H1 (cell line): Measurements from ENCODE around the gene MDK. TPM values are rescaled to one million over a fixed set of nuclear protein-coding genes. Genes with fewer than 3 reads are reported as not detected.

Source experiments
- CTCF ChIA-PET: fragments of 300-600 bp; sonication (Branson Sonifier 250); formaldehyde crosslinking; loops from one replicate; lab custom pipeline; 2021; ENCODE audit not compliant: partially characterized antibody; lab: Charles Lee
- POLR2A ChIA-PET: fragments of 300-600 bp; sonication (Branson Sonifier 250); formaldehyde crosslinking; loops from one replicate; lab custom pipeline; 2021; ENCODE audit warnings: inconsistent platforms; ENCODE audit not compliant: partially characterized antibody; lab: Charles Lee
- DNase-seq, 2 experiments: peaks; one replicate each; pipeline versions ENCODE4 v3.0.0 to v3.0.0-alpha.2; 2010 to 2022; ENCODE audit warnings: low spot score in 2 of 2, low read depth in 1 of 2, mixed read lengths in 1 of 2
- FAIRE-seq: peaks from 2 replicates; lab custom pipeline; 2011; peaks lifted over from hg19 to GRCh38; lab: Jason Lieb, UNC
- H2AFZ ChIP-seq: 2 replicates; pipeline ENCODE4 v1.8.1; 2012; ENCODE audit warnings: low read length, inconsistent platforms
- H2AK5ac ChIP-seq: 2 replicates; pipeline ENCODE4 v1.6.1; 2013; ENCODE audit warnings: low read depth, low read length
- H2BK120ac ChIP-seq: replicated peaks from 2 replicates; pipeline ENCODE3; 2013; ENCODE audit warnings: low read depth, low read length, inconsistent platforms
- H2BK12ac ChIP-seq: 2 replicates; pipeline ENCODE4 v1.6.1; 2013; ENCODE audit warnings: low read depth, low read length
- H2BK15ac ChIP-seq: 2 replicates; pipeline ENCODE4 v1.6.1; 2013; ENCODE audit warnings: low read length
- H2BK20ac ChIP-seq: 2 replicates; pipeline ENCODE4 v1.6.1; 2013; ENCODE audit warnings: low read length
- H2BK5ac ChIP-seq: 2 replicates; pipeline ENCODE4 v1.6.1; 2013; ENCODE audit warnings: low read depth, low read length
- H3K14ac ChIP-seq: 2 replicates; pipeline ENCODE4 v1.6.1; 2013; ENCODE audit warnings: inconsistent platforms; ENCODE audit not compliant: insufficient read length
- H3K18ac ChIP-seq: 2 replicates; pipeline ENCODE4 v1.6.1; 2013; ENCODE audit warnings: low read length; ENCODE audit errors: extremely low read depth
- H3K23ac ChIP-seq: 2 replicates; pipeline ENCODE4 v1.6.1; 2013; ENCODE audit warnings: inconsistent platforms; ENCODE audit not compliant: insufficient read length
- H3K23me2 ChIP-seq: 2 replicates; pipeline ENCODE4 v1.6.1; 2013; ENCODE audit warnings: low read depth, low read length
- H3K27ac ChIP-seq: 2 replicates; pipeline ENCODE4 v1.6.1; 2011; ENCODE audit warnings: low read depth, low read length, inconsistent platforms
- H3K27me3 ChIP-seq, 4 experiments: replicated peaks in 1 of 4; 1 replicate in 1 of 4; 2 replicates in 3 of 4; pipeline versions ENCODE4 v1.6.1 to v1.8.1; 2011 to 2013; ENCODE audit warnings: low read length in 3 of 4, mild to moderate bottlenecking in 3 of 4, inconsistent platforms in 2 of 4, mixed read lengths in 2 of 4, moderate library complexity in 1 of 4; ENCODE audit not compliant: control insufficient read depth in 3 of 4, insufficient read depth in 3 of 4; ENCODE audit errors: extremely low read depth in 1 of 4
- H3K36me3 ChIP-seq, 4 experiments: 2 replicates each; pipeline versions ENCODE4 v1.6.1 to v1.8.1; 2011 to 2013; ENCODE audit warnings: mild to moderate bottlenecking in 4 of 4, low read length in 3 of 4, moderate library complexity in 2 of 4, control low read depth in 1 of 4, inconsistent platforms in 1 of 4; ENCODE audit not compliant: insufficient read depth in 4 of 4, control insufficient read depth in 2 of 4
- H3K4ac ChIP-seq: replicated peaks from 2 replicates; pipeline ENCODE3; 2013; ENCODE audit warnings: low read length, low read depth, mixed read lengths, inconsistent platforms; ENCODE audit not compliant: insufficient read length
- H3K4me1 ChIP-seq, 4 experiments: replicated peaks in 1 of 4; 1 replicate in 1 of 4; 2 replicates in 3 of 4; pipeline versions ENCODE4 v1.6.1 to v1.8.1; 2011 to 2013; ENCODE audit warnings: low read length in 3 of 4, inconsistent platforms in 2 of 4, mixed read lengths in 1 of 4; ENCODE audit not compliant: insufficient read depth in 4 of 4, control insufficient read depth in 3 of 4
- H3K4me2 ChIP-seq, 2 experiments: 2 replicates each; pipeline versions ENCODE4 v1.6.1 to v1.8.1; 2011 to 2013; ENCODE audit warnings: low read depth in 2 of 2, low read length in 2 of 2, control low read depth in 1 of 2, inconsistent platforms in 1 of 2, mild to moderate bottlenecking in 1 of 2; ENCODE audit not compliant: insufficient read depth in 1 of 2
- H3K4me3 ChIP-seq, 4 experiments: fragments of 200-600, 300-600 bp in 1 of 4; sonication (generic), shearing (Covaris generic), sonication (Bioruptor Twin) in 1 of 4; 2 replicates each; pipeline versions ENCODE4 v1.5.1 to v1.8.1; 2011 to 2016; ENCODE audit warnings: low read length in 4 of 4, low read depth in 3 of 4, control low read depth in 2 of 4, inconsistent platforms in 2 of 4, mild to moderate bottlenecking in 2 of 4, mixed read lengths in 1 of 4, moderate library complexity in 1 of 4; ENCODE audit not compliant: insufficient read depth in 2 of 4; ENCODE audit errors: extremely low read depth in 1 of 4
- H3K56ac ChIP-seq: replicated peaks from 2 replicates; pipeline ENCODE3; 2013; ENCODE audit warnings: low read depth, mild to moderate bottlenecking, mixed read lengths, low read length, inconsistent platforms; ENCODE audit not compliant: insufficient read length
- H3K79me1 ChIP-seq: 2 replicates; pipeline ENCODE4 v1.6.1; 2013; ENCODE audit warnings: low read depth, low read length, control low read depth
- H3K79me2 ChIP-seq, 2 experiments: 2 replicates each; pipeline versions ENCODE4 v1.6.1 to v1.8.1; 2012 to 2013; ENCODE audit warnings: low read length in 2 of 2, mild to moderate bottlenecking in 2 of 2, inconsistent platforms in 1 of 2; ENCODE audit not compliant: insufficient read depth in 2 of 2, control insufficient read depth in 1 of 2
- H3K9ac ChIP-seq, 4 experiments: replicated peaks in 1 of 4; 1 replicate in 1 of 4; 2 replicates in 3 of 4; pipeline versions ENCODE4 v1.6.1 to v1.8.1; 2011 to 2013; ENCODE audit warnings: low read depth in 3 of 4, low read length in 3 of 4, control low read depth in 2 of 4, mild to moderate bottlenecking in 2 of 4, moderate library complexity in 2 of 4, inconsistent platforms in 1 of 4; ENCODE audit errors: extremely low read depth in 1 of 4
- H3K9me3 ChIP-seq, 2 experiments: 2 replicates each; pipeline versions ENCODE4 v1.6.1 to v1.8.1; 2012 to 2013; ENCODE audit warnings: mild to moderate bottlenecking in 2 of 2, moderate library complexity in 2 of 2, control low read depth in 1 of 2, inconsistent platforms in 1 of 2, low read depth in 1 of 2, low read length in 1 of 2, mixed read lengths in 1 of 2; ENCODE audit not compliant: insufficient read depth in 2 of 2
- H4K20me1 ChIP-seq, 2 experiments: replicated peaks in 1 of 2; 2 replicates each; pipeline versions ENCODE3 to v1.8.1; 2011 to 2013; ENCODE audit warnings: inconsistent platforms in 2 of 2, low read length in 2 of 2, mild to moderate bottlenecking in 1 of 2; ENCODE audit not compliant: insufficient read depth in 2 of 2, control insufficient read depth in 1 of 2
- H4K5ac ChIP-seq: 2 replicates; pipeline ENCODE4 v1.6.1; 2013; ENCODE audit warnings: low read length, low read depth, mixed read lengths, inconsistent platforms; ENCODE audit not compliant: insufficient read length
- H4K8ac ChIP-seq: 2 replicates; pipeline ENCODE4 v1.8.0; 2013; ENCODE audit warnings: mild to moderate bottlenecking, moderate library complexity, low read length, inconsistent platforms; ENCODE audit not compliant: insufficient read depth; ENCODE audit errors: extremely low read depth
- H4K91ac ChIP-seq: replicated peaks from 2 replicates; pipeline ENCODE3; 2013; ENCODE audit warnings: low read length, mixed read lengths, inconsistent platforms; ENCODE audit not compliant: insufficient read length
- BACH1 ChIP-seq: IDR thresholded peaks from 2 replicates; pipeline ENCODE4 v1.6.1; 2012; ENCODE audit warnings: low read length, improper control_type of control experiment
- CEBPB ChIP-seq: IDR thresholded peaks from 2 replicates; pipeline ENCODE4 v1.6.1; 2012; ENCODE audit warnings: low read depth, low read length
- CTBP2 ChIP-seq: IDR thresholded peaks from 2 replicates; pipeline ENCODE4 v1.7.0; 2011; ENCODE audit warnings: borderline replicate concordance, mild to moderate bottlenecking, moderate library complexity, mixed read lengths, low read length; ENCODE audit not compliant: insufficient read depth, insufficient read length
- WGBS, 2 experiments: shearing (Covaris generic) in 1 of 2; methylation state at CpG; one replicate each; pipeline versions ENCODE4 v1.1.6 to v1.1.7; 2013 to 2015; ENCODE audit warnings: low lambda C conversion rate in 2 of 2, mixed read lengths in 2 of 2, inconsistent platforms in 1 of 2, low coverage in 1 of 2, missing lambda C conversion rate in 1 of 2; ENCODE audit not compliant: insufficient replicate concordance in 2 of 2, insufficient coverage in 1 of 2, insufficient read length in 1 of 2; ENCODE audit errors: extremely low coverage in 1 of 2, missing lambda C conversion rate in 1 of 2; 5-methylcytosine and 5-hydroxymethylcytosine counted together
- polyA plus RNA-seq, 7 experiments: library from polyadenylated mRNA; depleted of rRNA in 3 of 7; stranded (reverse) in 5 of 7; unstranded in 2 of 7; fragments of >200 nt in 5 of 7; fragments of 200-250 nt in 2 of 7; gene quantifications; 1 replicate in 5 of 7; 2 replicates in 1 of 7; 4 replicates in 1 of 7; pipeline versions ENCODE4 v1.2.1 to v1.2.3, GENCODE V29; 2011 to 2013; ENCODE audit warnings: missing spikeins in 2 of 7, mixed read lengths in 2 of 7
- total RNA-seq: library from RNA; stranded (reverse); fragmentation: NEBNext Ultra II Directional; extraction: Animal tissue kit (Norgen Biotek cat#: 25700); gene quantifications from 2 replicates; pipeline ENCODE4 v1.2.1, GENCODE V29; 2021

MDK gene
- total and polyA plus RNA-seq, 2 of the 8 experiments (the other 6 are each of a cell fraction or from before 2014, with no cell fraction given): 309 to 606 TPM

- peaks cover 0 to 28% (median 17%) of the 10 kb centered on the region in 4 experiments; a peak in 6 of 7 replicates for H3K4me1 ChIP-seq
- no peak overlapping the region for H2BK12ac ChIP-seq
- H3K79me1 ChIP-seq: peaks cover 22% of the 10 kb centered on the region
- no peak overlapping the region for H3K4ac ChIP-seq
- no peak overlapping the region for H4K91ac ChIP-seq
- H3K27me3 ChIP-seq: no peaks in the 10 kb centered on the region
- H4K5ac ChIP-seq: no peak overlapping the region
- no peak overlapping the region for H2AK5ac ChIP-seq
- ChIA-PET CTCF (interaction anchor here (0.8 to 44.5 kb wide), 7 partner anchors 3 to 169 kb away, joined by 3 to 1004 read pairs (median 5); partner anchors contain the start of genes CHRM4, DGKZ and MDK), POLR2A (interaction anchor here (0.8 to 1.9 kb wide), 5 partner anchors 9 to 43 kb away, joined by 3 to 5 read pairs (median 4); partner anchors contain the start of gene MDK)
- H3K23me2 ChIP-seq: no peaks in the 10 kb centered on the region
- H3K79me2 ChIP-seq: peaks cover 0 to 77% of the 10 kb centered on the region in 2 experiments; a peak in 3 of 4 replicates
- H3K18ac ChIP-seq: no peak overlapping the region
- H3K4me3 ChIP-seq: no peak overlapping the region
- H3K56ac ChIP-seq: no peak overlapping the region
- no peaks in the 10 kb centered on the region for H3K36me3 ChIP-seq
- no peak for DNase-seq
- H2BK15ac ChIP-seq: no peak overlapping the region
- FAIRE-seq: no peak
- H4K20me1 ChIP-seq: peaks cover 7 to 28% of the 10 kb centered on the region in 2 experiments
- no peak overlapping the region for H2BK5ac ChIP-seq
- H3K9me3 ChIP-seq: no peaks in the 10 kb centered on the region
- H3K4me2 ChIP-seq: no peak overlapping the region
- no peak overlapping the region for H3K9ac ChIP-seq
- H4K8ac ChIP-seq: no peak overlapping the region
- H3K23ac ChIP-seq: no peak overlapping the region
- H2BK20ac ChIP-seq: no peak overlapping the region
- H3K14ac ChIP-seq: no peak overlapping the region
- no peak overlapping the region for H3K27ac ChIP-seq
- no peak overlapping the region for H2BK120ac ChIP-seq
- WGBS, 2 experiments: 83% methylated on average over 7 of the region's 7 CpGs; no CpG with 5 or more reads in 1 of the 2 experiments
- no peak for TF ChIP-seq CTBP2
- TF ChIP-seq BACH1: peak; percentile 18; the same call in 1 of the 2 replicates
- TF ChIP-seq CEBPB: peak; percentile 90
- TF ChIP-seq, all 59 proteins: peak for 2
- no peak overlapping the region for H2AFZ ChIP-seq
These were observed 24.5 kb upstream of the MDK start for GRCh38 chr11:46356924-46357482.
